Measurements from ENCODE around the gene LPCAT3.
A peak's percentile ranks its signal among the peaks of the same experiment; 100 is the strongest.
"Not testable (repeated sequence)": the region's sequence is repeated elsewhere in the genome, so short reads cannot be mapped to it uniquely, and the experiment has no call there.

Gene LPCAT3

DNA sequence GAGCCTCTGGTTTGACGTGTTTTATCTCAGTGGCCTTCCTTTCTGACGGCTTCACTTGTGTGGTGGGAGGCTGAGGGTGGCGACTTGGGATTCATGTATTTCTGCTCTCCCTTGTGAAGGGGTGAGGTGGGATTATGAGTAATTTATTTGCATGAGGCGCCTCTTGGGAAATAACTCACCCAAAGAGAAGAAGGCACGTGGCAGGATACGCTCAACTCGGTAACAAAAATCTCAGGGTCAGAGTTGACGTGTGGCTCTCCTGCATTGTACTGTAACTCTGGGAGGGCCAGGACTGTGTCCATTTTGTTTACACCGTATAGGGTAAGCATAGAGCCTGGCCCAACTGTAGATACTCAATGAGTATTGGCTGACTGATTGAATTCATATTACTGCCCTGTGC, 27.6 kb upstream of the LPCAT3 start:
- H3K27me3 ChIP-seq: no peaks in the 10 kb centered on the region
- intact Hi-C loops (cut with DNase I; ENCODE audit: low total_unique reads): no loop called here
- TF ChIP-seq CTCF (IDR thresholded peaks at IDR 0.05): no peak
- no peaks in the 10 kb centered on the region for H3K4me1 ChIP-seq
- H3K36me3 ChIP-seq: no peaks in the 10 kb centered on the region
- no peaks in the 10 kb centered on the region for H3K9me3 ChIP-seq
- no peak overlapping the region for H3K27ac ChIP-seq
- no peak overlapping the region for H3K4me3 ChIP-seq
- DNase-seq: no peak

- intact Hi-C loops (cut with DNase I; ENCODE audit: low total_unique reads): no loop called here
These were observed 24.6 kb upstream of the LPCAT3 start for GRCh38 chr12:7042842-7043241.

DNA sequence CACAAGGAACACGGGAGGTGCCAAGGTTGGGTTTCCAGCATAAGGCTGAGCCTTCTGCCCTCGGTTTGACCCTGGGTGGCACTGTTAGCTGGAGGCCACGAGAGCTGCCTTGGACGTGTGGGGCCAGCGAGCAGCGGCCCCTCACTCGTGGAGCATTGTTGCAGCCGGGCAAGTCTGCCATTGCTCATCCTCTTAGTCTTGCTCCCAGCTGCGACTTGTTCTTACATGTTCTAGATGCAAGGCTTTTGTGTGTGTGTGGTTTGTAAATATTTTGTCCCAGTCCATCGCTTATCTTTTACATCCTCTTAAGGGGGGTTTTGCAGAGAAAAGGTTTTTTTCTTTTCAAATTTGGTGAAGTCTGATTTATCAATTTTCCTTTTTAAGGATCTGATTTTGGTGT, 21.1 kb upstream of the LPCAT3 start:
- Histone ChIP-seq H3K27ac (no peak overlapping the region), H3K4me3 (no peak overlapping the region), H3K27me3 (no peaks in the 10 kb centered on the region), H3K9me3 (no peaks in the 10 kb centered on the region), H3K4me1 (no peaks in the 10 kb centered on the region), H3K36me3 (no peaks in the 10 kb centered on the region)
- intact Hi-C loops (cut with DNase I; ENCODE audit: low total_unique reads): no loop called here
- no peak for DNase-seq
- TF ChIP-seq CTCF (IDR thresholded peaks at IDR 0.05): no peak

More at GRCh38 chr12:7042842-7043241, 24.6 kb upstream of the LPCAT3 start:
- no peak for DNase-seq
- H3K9me3 ChIP-seq: no peaks in the 10 kb centered on the region
- peak; percentile 24 to 33 for TF ChIP-seq CTCF (IDR thresholded peaks at IDR 0.05)
- no peak overlapping the region for H3K4me3 ChIP-seq
- no peaks in the 10 kb centered on the region for H3K36me3 ChIP-seq
- no peaks in the 10 kb centered on the region for H3K27me3 ChIP-seq
- H3K4me1 ChIP-seq: no peaks in the 10 kb centered on the region
- no peak overlapping the region for H3K27ac ChIP-seq

- no peak for DNase-seq
- no peaks in the 10 kb centered on the region for H3K4me1 ChIP-seq
- no peaks in the 10 kb centered on the region for H3K36me3 ChIP-seq
- no peak overlapping the region for H3K27ac ChIP-seq
- intact Hi-C loops (cut with DNase I; ENCODE audit: low total_unique reads): no loop called here
- no peak for TF ChIP-seq CTCF (IDR thresholded peaks at IDR 0.05)
- H3K4me3 ChIP-seq: no peak overlapping the region
- no peaks in the 10 kb centered on the region for H3K27me3 ChIP-seq
- no peaks in the 10 kb centered on the region for H3K9me3 ChIP-seq
These were observed 20.3 kb upstream of the LPCAT3 start for GRCh38 chr12:7038591-7038990.

DNA sequence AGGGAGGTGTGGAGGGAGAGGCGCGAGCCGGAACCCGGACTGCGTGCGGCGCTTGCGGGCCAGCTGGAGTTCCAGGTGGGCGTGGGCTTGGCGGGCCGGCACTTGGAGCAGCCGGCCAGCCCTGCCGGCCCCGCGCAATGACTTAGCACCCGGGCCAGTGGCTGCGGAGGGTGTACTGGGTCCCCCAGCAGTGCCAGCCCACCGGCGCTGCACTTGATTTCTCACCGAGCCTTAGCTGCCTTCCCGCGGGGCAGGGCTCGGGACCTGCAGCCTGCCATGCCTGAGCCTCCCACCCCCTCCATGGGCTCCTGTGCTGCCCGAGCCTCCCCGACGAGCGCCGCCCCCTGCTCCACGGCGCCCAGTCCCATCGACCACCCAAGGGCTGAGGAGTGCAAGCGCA, 19.1 kb upstream of the LPCAT3 start:
- intact Hi-C loops (cut with DNase I; ENCODE audit: low total_unique reads): not testable (repeated sequence)

GRCh38 chr12:7035463-7035862, 17.2 kb upstream of the LPCAT3 start:
- Histone ChIP-seq H3K27ac (no peak overlapping the region), H3K36me3 (no peaks in the 10 kb centered on the region), H3K4me3 (no peak overlapping the region), H3K27me3 (no peaks in the 10 kb centered on the region), H3K4me1 (no peaks in the 10 kb centered on the region), H3K9me3 (no peaks in the 10 kb centered on the region)
- intact Hi-C loops (cut with DNase I; ENCODE audit: low total_unique reads): no loop called here
- no peak for DNase-seq
- no peak for TF ChIP-seq CTCF (IDR thresholded peaks at IDR 0.05)

More for the DNA sequence above, 19.1 kb upstream of the LPCAT3 start:
- not testable (repeated sequence) for H3K4me1 ChIP-seq, H3K9me3 ChIP-seq, H3K27me3 ChIP-seq, H3K36me3 ChIP-seq, H3K4me3 ChIP-seq, H3K27ac ChIP-seq, DNase-seq

Data from tibial artery (tissue), 4 donors.